DND-41 (cell line): ENCODE results near the gene PTH2.

ENCODE experiments used
- EZH2 ChIP-seq: IDR thresholded peaks from 3 replicates; pipeline ENCODE4 v1.6.1; 2012; ENCODE audit warnings: borderline replicate concordance, low read depth, mild to moderate bottlenecking, moderate library complexity, low read length, inconsistent platforms; ENCODE audit not compliant: severe bottlenecking
- TF ChIP-seq, protein P1 (sequence below): IDR thresholded peaks from 2 replicates; pipeline ENCODE4 v1.5.1; 2012; ENCODE audit warnings: borderline replicate concordance, low read length, moderate library complexity, mild to moderate bottlenecking; ENCODE audit not compliant: poor library complexity, severe bottlenecking; ENCODE audit errors: extremely low read depth

DNA sequence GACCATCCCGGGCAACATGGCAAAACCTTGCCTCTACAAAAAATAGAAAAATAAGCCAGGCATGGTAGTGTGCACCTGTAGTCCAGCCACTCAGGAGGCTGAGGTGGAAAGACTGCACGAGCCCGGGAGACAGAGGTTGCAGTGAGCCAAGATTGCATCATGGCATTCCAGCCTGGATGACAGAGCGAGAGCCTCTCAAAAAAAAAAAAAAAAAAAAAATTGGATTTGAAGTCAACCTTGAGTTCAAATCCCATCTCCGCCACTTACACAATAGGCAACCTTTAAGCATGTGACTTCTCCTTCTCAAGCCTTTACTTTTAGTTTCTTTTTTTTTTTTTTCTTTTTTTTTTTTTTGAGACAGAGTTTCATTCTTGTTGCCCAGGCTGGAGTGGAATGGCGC is 23.2 kb downstream of the PTH2 start:
- TF ChIP-seq, protein P1, sequence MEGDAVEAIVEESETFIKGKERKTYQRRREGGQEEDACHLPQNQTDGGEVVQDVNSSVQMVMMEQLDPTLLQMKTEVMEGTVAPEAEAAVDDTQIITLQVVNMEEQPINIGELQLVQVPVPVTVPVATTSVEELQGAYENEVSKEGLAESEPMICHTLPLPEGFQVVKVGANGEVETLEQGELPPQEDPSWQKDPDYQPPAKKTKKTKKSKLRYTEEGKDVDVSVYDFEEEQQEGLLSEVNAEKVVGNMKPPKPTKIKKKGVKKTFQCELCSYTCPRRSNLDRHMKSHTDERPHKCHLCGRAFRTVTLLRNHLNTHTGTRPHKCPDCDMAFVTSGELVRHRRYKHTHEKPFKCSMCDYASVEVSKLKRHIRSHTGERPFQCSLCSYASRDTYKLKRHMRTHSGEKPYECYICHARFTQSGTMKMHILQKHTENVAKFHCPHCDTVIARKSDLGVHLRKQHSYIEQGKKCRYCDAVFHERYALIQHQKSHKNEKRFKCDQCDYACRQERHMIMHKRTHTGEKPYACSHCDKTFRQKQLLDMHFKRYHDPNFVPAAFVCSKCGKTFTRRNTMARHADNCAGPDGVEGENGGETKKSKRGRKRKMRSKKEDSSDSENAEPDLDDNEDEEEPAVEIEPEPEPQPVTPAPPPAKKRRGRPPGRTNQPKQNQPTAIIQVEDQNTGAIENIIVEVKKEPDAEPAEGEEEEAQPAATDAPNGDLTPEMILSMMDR: no peak
- TF ChIP-seq EZH2: no peak
